ENCODE data around the gene FBXL19. TPM values are rescaled to one million over a fixed set of nuclear protein-coding genes. Genes with fewer than 3 reads are reported as not detected.

Gene FBXL19
- total and polyA plus RNA-seq, 2 of the 13 experiments (the other 11 are each of a cell fraction or from before 2014, with no cell fraction given) = 6.0 to 13.7 TPM

DNA sequence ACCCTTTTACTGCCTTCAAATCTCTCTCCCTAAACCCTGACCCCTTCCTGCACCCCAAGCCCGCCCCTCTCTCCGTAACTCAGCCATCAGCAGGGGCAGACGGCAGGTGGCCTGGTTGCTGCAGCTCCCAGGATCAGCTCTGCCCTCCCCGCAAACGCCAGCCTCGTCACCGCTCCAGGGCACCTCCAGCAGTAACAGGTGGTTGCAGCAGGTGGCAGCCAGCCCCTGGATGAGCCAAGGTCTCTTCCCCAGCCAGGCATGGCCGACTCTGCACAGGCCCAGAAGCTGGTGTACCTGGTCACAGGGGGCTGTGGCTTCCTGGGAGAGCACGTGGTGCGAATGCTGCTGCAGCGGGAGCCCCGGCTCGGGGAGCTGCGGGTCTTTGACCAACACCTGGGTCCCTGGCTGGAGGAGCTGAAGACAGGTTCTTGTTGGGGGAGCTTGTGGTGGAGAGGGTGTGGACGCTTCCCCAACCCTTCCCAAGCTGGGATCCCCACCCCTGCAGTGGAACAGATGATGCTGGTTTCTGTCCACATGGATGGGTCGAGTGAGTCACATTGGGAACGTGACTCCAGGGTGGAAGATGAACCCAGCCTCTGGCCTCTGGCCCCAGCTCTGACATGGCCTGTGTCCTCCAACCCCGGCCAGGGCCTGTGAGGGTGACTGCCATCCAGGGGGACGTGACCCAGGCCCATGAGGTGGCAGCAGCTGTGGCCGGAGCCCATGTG, 62.2 kb downstream of the FBXL19 start (continued):
- TF ChIP-seq, protein P1, sequence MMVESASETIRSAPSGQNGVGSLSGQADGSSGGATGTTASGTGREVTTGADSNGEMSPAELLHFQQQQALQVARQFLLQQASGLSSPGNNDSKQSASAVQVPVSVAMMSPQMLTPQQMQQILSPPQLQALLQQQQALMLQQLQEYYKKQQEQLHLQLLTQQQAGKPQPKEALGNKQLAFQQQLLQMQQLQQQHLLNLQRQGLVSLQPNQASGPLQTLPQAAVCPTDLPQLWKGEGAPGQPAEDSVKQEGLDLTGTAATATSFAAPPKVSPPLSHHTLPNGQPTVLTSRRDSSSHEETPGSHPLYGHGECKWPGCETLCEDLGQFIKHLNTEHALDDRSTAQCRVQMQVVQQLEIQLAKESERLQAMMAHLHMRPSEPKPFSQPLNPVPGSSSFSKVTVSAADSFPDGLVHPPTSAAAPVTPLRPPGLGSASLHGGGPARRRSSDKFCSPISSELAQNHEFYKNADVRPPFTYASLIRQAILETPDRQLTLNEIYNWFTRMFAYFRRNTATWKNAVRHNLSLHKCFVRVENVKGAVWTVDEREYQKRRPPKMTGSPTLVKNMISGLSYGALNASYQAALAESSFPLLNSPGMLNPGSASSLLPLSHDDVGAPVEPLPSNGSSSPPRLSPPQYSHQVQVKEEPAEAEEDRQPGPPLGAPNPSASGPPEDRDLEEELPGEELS (CRISPR knock-in tag; IDR thresholded peaks at IDR 0.05) = no peak
- no peak for TF ChIP-seq EP300 (IDR thresholded peaks at IDR 0.05; ENCODE audit: low read depth in 2 of 2, low read length in 2 of 2)
- no peak for TF ChIP-seq EP300 (CRISPR knock-in tag; IDR thresholded peaks at IDR 0.05; ENCODE audit: borderline replicate concordance)
- no peak for TF ChIP-seq ZFP36L2 (CRISPR knock-in tag; IDR thresholded peaks at IDR 0.05)
- TF ChIP-seq SNAPC4 (CRISPR knock-in tag; IDR thresholded peaks at IDR 0.05) = no peak; the same call in 1 of the 2 replicates
- TF ChIP-seq ZNF317 (CRISPR knock-in tag; IDR thresholded peaks at IDR 0.05) = no peak; the same call in 1 of the 2 replicates
- no peak for TF ChIP-seq ZNF768 (CRISPR knock-in tag; IDR thresholded peaks at IDR 0.05)
- TF ChIP-seq EEA1 (CRISPR knock-in tag; IDR thresholded peaks at IDR 0.05; ENCODE audit: borderline replicate concordance) = peak; percentile 81
- no peak for TF ChIP-seq ZFAT (CRISPR knock-in tag; conservative IDR thresholded peaks at IDR 0.05)
- TF ChIP-seq ZFP90 (CRISPR knock-in tag; IDR thresholded peaks at IDR 0.05; ENCODE audit: borderline replicate concordance) = peak; percentile 75; the same call in 1 of the 2 replicates
- TF ChIP-seq CBFB (CRISPR knock-in tag; IDR thresholded peaks at IDR 0.05) = no peak; the same call in 1 of the 2 replicates
- TF ChIP-seq, protein P2, sequence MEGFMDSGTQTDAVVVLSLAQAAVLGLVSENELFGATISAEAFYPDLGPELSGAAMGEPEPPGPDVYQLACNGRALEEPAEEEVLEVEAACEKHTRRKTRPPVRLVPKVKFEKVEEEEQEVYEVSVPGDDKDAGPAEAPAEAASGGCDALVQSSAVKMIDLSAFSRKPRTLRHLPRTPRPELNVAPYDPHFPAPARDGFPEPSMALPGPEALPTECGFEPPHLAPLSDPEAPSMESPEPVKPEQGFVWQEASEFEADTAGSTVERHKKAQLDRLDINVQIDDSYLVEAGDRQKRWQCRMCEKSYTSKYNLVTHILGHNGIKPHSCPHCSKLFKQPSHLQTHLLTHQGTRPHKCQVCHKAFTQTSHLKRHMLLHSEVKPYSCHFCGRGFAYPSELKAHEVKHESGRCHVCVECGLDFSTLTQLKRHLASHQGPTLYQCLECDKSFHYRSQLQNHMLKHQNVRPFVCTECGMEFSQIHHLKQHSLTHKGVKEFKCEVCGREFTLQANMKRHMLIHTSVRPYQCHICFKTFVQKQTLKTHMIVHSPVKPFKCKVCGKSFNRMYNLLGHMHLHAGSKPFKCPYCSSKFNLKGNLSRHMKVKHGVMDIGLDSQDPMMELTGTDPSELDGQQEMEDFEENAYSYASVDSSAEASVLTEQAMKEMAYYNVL (CRISPR knock-in tag; IDR thresholded peaks at IDR 0.05; ENCODE audit: borderline replicate concordance) = peak; percentile 87
- no peak for TF ChIP-seq FOXJ3 (CRISPR knock-in tag; IDR thresholded peaks at IDR 0.05; ENCODE audit: borderline replicate concordance)
- TF ChIP-seq, protein P3, sequence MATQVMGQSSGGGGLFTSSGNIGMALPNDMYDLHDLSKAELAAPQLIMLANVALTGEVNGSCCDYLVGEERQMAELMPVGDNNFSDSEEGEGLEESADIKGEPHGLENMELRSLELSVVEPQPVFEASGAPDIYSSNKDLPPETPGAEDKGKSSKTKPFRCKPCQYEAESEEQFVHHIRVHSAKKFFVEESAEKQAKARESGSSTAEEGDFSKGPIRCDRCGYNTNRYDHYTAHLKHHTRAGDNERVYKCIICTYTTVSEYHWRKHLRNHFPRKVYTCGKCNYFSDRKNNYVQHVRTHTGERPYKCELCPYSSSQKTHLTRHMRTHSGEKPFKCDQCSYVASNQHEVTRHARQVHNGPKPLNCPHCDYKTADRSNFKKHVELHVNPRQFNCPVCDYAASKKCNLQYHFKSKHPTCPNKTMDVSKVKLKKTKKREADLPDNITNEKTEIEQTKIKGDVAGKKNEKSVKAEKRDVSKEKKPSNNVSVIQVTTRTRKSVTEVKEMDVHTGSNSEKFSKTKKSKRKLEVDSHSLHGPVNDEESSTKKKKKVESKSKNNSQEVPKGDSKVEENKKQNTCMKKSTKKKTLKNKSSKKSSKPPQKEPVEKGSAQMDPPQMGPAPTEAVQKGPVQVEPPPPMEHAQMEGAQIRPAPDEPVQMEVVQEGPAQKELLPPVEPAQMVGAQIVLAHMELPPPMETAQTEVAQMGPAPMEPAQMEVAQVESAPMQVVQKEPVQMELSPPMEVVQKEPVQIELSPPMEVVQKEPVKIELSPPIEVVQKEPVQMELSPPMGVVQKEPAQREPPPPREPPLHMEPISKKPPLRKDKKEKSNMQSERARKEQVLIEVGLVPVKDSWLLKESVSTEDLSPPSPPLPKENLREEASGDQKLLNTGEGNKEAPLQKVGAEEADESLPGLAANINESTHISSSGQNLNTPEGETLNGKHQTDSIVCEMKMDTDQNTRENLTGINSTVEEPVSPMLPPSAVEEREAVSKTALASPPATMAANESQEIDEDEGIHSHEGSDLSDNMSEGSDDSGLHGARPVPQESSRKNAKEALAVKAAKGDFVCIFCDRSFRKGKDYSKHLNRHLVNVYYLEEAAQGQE (IDR thresholded peaks at IDR 0.05; ENCODE audit: borderline replicate concordance in 1 of 2, low read depth in 1 of 2, low read length in 2 of 2) = no peak
- TF ChIP-seq ZNF567 (CRISPR knock-in tag; IDR thresholded peaks at IDR 0.05; ENCODE audit: borderline replicate concordance) = peak; percentile 49; the same call in 1 of the 2 replicates

All from HepG2 (cell line).